DND-41 (cell line): Measurements from ENCODE around the gene CCRL2.

Experiments used
- ATAC-seq: fragments of 200-7000 bp; cut with Tn5 transposase; 3 replicates; pipeline ENCODE4 v1.9.1; 2021; ENCODE audit warnings: low read depth; ENCODE audit not compliant: insufficient read depth
- DNase-seq: peaks from one replicate; pipeline ENCODE4 v3.0.0-alpha.2; 2020
- H2AFZ ChIP-seq: 2 replicates; pipeline ENCODE4 v1.6.0; 2012; ENCODE audit warnings: low read depth, low read length
- H3K27ac ChIP-seq: 2 replicates; pipeline ENCODE4 v1.5.1; 2012; ENCODE audit warnings: low read length, inconsistent platforms
- H3K27me3 ChIP-seq: fragments of 200-600 bp; sonication (generic); 2 replicates; pipeline ENCODE4 v1.6.0; 2012; ENCODE audit warnings: low read length, mild to moderate bottlenecking, inconsistent platforms; ENCODE audit not compliant: insufficient read depth, poor library complexity
- H3K36me3 ChIP-seq: 2 replicates; pipeline ENCODE4 v1.5.1; 2012; ENCODE audit warnings: low read length, inconsistent platforms; ENCODE audit not compliant: insufficient read depth
- H3K4me1 ChIP-seq: 2 replicates; pipeline ENCODE4 v1.5.1; 2012; ENCODE audit warnings: mild to moderate bottlenecking, low read length; ENCODE audit not compliant: insufficient read depth
- H3K4me2 ChIP-seq: 2 replicates; pipeline ENCODE4 v1.6.0; 2012; ENCODE audit warnings: mild to moderate bottlenecking, moderate library complexity, low read length, inconsistent platforms; ENCODE audit not compliant: insufficient read depth
- H3K4me3 ChIP-seq, 2 experiments: fragments of 200-600 bp in 1 of 2; shearing (Covaris generic) in 1 of 2; 2 replicates each; pipeline ENCODE4 v1.5.1; 2012 to 2016; ENCODE audit warnings: inconsistent platforms in 2 of 2, low read length in 2 of 2, mild to moderate bottlenecking in 2 of 2, low read depth in 1 of 2, moderate library complexity in 1 of 2
- H3K79me2 ChIP-seq: 2 replicates; pipeline ENCODE4 v1.6.0; 2012; ENCODE audit warnings: low read length, inconsistent platforms; ENCODE audit not compliant: insufficient read depth
- H3K9ac ChIP-seq: 2 replicates; pipeline ENCODE4 v1.6.0; 2012; ENCODE audit warnings: low read depth, mild to moderate bottlenecking, inconsistent platforms, low read length, moderate library complexity
- H3K9me3 ChIP-seq: 2 replicates; pipeline ENCODE4 v1.5.1; 2012; ENCODE audit warnings: low read length, moderate library complexity, mild to moderate bottlenecking, inconsistent platforms; ENCODE audit not compliant: insufficient read depth, severe bottlenecking
- H4K20me1 ChIP-seq: 2 replicates; pipeline ENCODE4 v1.6.0; 2012; ENCODE audit warnings: low read length; ENCODE audit not compliant: insufficient read depth
- EZH2 ChIP-seq: IDR thresholded peaks from 3 replicates; pipeline ENCODE4 v1.6.1; 2012; ENCODE audit warnings: borderline replicate concordance, low read depth, mild to moderate bottlenecking, moderate library complexity, low read length, inconsistent platforms; ENCODE audit not compliant: severe bottlenecking
- TF ChIP-seq, protein P1 (sequence below): IDR thresholded peaks from 2 replicates; pipeline ENCODE4 v1.5.1; 2012; ENCODE audit warnings: borderline replicate concordance, low read length, moderate library complexity, mild to moderate bottlenecking; ENCODE audit not compliant: poor library complexity, severe bottlenecking; ENCODE audit errors: extremely low read depth

The CCRL2 gene

DNA sequence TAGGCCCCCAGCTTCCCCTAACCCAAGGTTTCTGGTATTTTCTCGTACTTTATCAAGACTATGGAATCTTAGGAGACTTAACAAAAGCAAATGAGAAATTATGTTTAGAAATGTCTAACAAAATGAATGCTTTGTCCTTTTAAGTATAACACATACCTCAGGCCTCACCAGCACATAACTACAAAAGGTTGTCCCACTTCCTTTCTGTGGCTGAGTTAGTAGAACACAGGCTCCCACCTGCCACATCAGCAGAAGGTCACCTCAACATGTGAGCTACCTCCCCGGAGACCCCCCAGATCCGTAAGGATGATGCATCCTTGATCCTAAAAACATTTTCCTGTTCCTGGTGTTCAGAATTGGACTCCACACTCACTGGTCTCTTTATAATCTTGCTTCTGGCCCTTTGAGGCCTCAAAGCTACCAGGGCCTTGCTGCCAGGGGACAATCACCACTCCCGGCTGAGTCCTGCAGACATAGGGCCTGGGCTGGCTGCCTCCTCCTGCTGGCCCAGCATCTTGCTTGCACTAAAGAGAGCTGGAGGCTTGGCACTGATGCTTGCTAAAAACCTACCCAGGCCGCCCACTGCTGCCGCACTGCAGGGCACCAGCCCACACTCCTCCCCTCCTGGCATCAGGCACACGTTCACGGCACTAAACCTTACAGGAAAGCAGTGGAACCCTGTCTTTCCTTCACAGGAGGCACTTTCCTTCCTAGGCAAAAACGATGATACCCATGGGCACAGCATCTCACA is 2.9 kb downstream of the CCRL2 start:
- Histone ChIP-seq H2AFZ (no peak overlapping the region), H3K4me2 (no peak overlapping the region), H3K79me2 (no peaks in the 10 kb centered on the region), H3K4me1 (peaks cover 38% of the 10 kb centered on the region), H3K4me3 (no peak overlapping the region), H3K27me3 (no peaks in the 10 kb centered on the region), H3K9me3 (no peaks in the 10 kb centered on the region), H4K20me1 (no peaks in the 10 kb centered on the region), H3K36me3 (no peaks in the 10 kb centered on the region), H3K27ac (peak overlapping the region; percentile 19), H3K9ac (no peak overlapping the region)
- ATAC-seq, result peak; percentile 74
- DNase-seq, result peak; percentile 37
- TF ChIP-seq, protein P1, sequence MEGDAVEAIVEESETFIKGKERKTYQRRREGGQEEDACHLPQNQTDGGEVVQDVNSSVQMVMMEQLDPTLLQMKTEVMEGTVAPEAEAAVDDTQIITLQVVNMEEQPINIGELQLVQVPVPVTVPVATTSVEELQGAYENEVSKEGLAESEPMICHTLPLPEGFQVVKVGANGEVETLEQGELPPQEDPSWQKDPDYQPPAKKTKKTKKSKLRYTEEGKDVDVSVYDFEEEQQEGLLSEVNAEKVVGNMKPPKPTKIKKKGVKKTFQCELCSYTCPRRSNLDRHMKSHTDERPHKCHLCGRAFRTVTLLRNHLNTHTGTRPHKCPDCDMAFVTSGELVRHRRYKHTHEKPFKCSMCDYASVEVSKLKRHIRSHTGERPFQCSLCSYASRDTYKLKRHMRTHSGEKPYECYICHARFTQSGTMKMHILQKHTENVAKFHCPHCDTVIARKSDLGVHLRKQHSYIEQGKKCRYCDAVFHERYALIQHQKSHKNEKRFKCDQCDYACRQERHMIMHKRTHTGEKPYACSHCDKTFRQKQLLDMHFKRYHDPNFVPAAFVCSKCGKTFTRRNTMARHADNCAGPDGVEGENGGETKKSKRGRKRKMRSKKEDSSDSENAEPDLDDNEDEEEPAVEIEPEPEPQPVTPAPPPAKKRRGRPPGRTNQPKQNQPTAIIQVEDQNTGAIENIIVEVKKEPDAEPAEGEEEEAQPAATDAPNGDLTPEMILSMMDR, result no peak
- no peak for TF ChIP-seq EZH2

DNA sequence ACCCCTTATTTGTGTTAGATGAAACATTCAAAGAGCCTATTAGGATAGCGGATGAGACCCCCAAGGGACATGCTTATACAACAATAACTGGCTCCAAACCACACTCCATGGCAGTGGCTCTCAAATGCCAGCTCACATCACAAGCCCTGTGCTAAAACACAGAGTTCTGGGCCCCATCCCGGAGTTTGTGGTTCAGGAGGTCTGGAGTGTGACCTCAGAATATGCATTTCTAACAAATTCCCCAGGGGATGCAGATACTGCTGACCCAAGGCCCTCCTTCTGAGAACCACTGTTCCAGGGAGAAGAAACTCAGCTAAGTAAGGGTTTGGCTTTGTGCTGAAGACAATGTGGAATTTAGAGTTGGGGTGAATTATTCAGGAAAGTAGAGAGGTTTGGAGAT is 3.6 kb downstream of the CCRL2 start:
- H3K4me3 ChIP-seq, result no peak overlapping the region
- no peaks in the 10 kb centered on the region for H3K27me3 ChIP-seq
- no peaks in the 10 kb centered on the region for H3K9me3 ChIP-seq
- TF ChIP-seq EZH2, result no peak
- TF ChIP-seq, protein P1, result no peak
- no peaks in the 10 kb centered on the region for H4K20me1 ChIP-seq
- ATAC-seq (no peak), DNase-seq (no peak)
- H3K36me3 ChIP-seq, result no peaks in the 10 kb centered on the region
- peak overlapping the region; percentile 19 for H3K27ac ChIP-seq
- H3K4me1 ChIP-seq, result peaks cover 38% of the 10 kb centered on the region
- no peak overlapping the region for H3K9ac ChIP-seq
- H3K79me2 ChIP-seq, result no peaks in the 10 kb centered on the region
- H2AFZ ChIP-seq, result no peak overlapping the region
- no peak overlapping the region for H3K4me2 ChIP-seq

DNA sequence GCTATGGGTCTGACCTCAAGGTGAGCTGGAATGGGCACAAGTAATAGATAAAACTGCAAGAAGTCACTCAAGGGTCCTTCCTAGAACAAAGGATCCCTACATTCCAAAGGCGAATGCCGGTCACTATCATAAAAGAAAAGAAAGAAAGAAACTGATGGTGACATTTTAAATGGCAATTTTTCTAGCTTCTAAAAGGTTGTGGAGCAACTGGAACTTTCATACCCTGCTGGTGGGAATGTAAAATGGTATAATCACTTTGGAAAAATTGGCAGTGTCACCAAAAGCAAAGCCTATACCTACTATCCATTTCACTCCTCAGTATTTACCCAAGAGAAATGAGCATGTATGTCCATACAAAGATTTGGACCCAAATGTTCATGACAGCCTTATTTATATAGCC is 4.2 kb downstream of the CCRL2 start:
- H3K9ac ChIP-seq, result no peak overlapping the region
- H3K36me3 ChIP-seq, result no peaks in the 10 kb centered on the region
- DNase-seq, result no peak
- H3K27me3 ChIP-seq, result no peaks in the 10 kb centered on the region
- H3K79me2 ChIP-seq, result no peaks in the 10 kb centered on the region
- TF ChIP-seq, protein P1, result no peak
- TF ChIP-seq EZH2, result no peak
- H3K4me1 ChIP-seq, result peaks cover 44% of the 10 kb centered on the region
- no peak for ATAC-seq
- no peak overlapping the region for H3K4me3 ChIP-seq
- no peaks in the 10 kb centered on the region for H3K9me3 ChIP-seq
- H3K27ac ChIP-seq, result no peak overlapping the region
- no peak overlapping the region for H3K4me2 ChIP-seq
- no peak overlapping the region for H2AFZ ChIP-seq
- no peaks in the 10 kb centered on the region for H4K20me1 ChIP-seq
